SU-DHL-6 (cell line): ENCODE measurements around the gene LCAT.

ENCODE experiments used
- EZH2phosphoT487 ChIP-seq: fragments of 200-600 bp; sonication (generic), shearing (Covaris generic); conservative IDR thresholded peaks from 2 replicates; pipeline ENCODE4 v1.6.1; 2018; ENCODE audit warnings: mild to moderate bottlenecking, antibody characterized with exemption, low read length, moderate library complexity, mixed read lengths
- TF ChIP-seq, protein P1 (sequence below): fragments of 200-600 bp; sonication (generic); IDR thresholded peaks from one replicate; pipeline ENCODE4 v1.5.1; 2017; ENCODE audit warnings: antibody characterized with exemption, mild to moderate bottlenecking, low read length, moderate library complexity; ENCODE audit not compliant: insufficient read depth, poor library complexity, severe bottlenecking

DNA sequence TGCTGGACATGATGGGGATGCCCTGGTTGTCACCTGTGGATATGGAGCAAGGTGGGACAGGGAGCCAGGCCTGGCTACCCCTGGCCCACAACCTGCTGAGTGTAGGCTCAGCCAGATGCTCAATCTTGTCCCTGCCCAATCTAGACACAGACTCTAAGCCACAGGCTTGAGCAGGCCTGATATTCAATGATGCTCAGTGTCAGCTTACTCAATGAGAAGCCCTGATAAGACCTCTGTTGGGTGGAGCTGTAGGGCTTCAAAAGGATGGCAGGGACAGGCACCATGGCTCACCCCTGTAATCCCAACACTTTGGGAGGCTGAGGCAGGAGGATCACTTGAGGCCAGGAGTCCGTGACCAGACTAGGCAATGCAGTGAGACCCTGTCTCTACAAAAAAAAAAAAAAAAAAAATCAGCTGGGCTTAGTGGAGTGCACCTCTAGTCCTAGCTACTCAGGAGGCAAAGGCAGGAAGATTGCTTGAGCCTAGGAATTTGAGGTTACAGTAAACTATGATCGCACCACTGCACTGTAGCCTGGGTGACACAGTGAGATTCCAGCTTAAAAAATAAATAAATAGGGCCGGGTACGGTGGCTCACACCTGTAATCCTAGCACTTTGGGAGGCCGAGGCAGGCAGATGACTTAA, 3.4 kb downstream of the LCAT start:
- TF ChIP-seq, protein P1, sequence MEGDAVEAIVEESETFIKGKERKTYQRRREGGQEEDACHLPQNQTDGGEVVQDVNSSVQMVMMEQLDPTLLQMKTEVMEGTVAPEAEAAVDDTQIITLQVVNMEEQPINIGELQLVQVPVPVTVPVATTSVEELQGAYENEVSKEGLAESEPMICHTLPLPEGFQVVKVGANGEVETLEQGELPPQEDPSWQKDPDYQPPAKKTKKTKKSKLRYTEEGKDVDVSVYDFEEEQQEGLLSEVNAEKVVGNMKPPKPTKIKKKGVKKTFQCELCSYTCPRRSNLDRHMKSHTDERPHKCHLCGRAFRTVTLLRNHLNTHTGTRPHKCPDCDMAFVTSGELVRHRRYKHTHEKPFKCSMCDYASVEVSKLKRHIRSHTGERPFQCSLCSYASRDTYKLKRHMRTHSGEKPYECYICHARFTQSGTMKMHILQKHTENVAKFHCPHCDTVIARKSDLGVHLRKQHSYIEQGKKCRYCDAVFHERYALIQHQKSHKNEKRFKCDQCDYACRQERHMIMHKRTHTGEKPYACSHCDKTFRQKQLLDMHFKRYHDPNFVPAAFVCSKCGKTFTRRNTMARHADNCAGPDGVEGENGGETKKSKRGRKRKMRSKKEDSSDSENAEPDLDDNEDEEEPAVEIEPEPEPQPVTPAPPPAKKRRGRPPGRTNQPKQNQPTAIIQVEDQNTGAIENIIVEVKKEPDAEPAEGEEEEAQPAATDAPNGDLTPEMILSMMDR = no peak
- no peak for TF ChIP-seq EZH2phosphoT487
